SU-DHL-6 (cell line): ENCODE measurements around the gene BAIAP2L1.

ENCODE experiments used
- EZH2phosphoT487 ChIP-seq: fragments of 200-600 bp; sonication (generic), shearing (Covaris generic); conservative IDR thresholded peaks from 2 replicates; pipeline ENCODE4 v1.6.1; 2018; ENCODE audit warnings: mild to moderate bottlenecking, antibody characterized with exemption, low read length, moderate library complexity, mixed read lengths
- TF ChIP-seq, protein P1 (sequence below): fragments of 200-600 bp; sonication (generic); IDR thresholded peaks from one replicate; pipeline ENCODE4 v1.5.1; 2017; ENCODE audit warnings: antibody characterized with exemption, mild to moderate bottlenecking, low read length, moderate library complexity; ENCODE audit not compliant: insufficient read depth, poor library complexity, severe bottlenecking

DNA sequence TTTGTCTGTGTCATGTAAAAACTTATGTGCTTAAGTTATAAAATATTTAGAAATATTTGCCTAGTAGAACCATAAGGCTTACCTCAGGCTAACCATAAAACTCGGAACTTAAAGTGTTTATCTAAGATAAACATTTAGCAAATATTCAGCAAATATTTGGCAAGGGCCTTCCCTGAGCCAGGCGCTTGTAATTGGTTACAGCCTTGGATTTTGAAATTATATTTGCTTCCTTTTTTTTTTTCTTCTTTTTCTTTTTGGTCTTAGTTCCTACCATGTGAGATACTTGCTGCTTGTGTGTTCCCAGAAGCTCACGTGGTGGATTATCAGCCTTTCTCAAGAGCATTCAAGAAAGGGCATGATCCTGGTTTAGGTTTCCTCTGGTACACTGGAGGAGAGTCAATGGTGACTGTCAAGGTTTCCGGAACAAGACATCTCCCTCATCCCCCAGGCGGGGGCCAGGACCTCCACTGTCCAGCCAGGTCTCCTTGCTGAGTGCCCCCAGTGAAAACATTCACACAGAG lies 124.6 kb downstream of the BAIAP2L1 start:
- TF ChIP-seq, protein P1, sequence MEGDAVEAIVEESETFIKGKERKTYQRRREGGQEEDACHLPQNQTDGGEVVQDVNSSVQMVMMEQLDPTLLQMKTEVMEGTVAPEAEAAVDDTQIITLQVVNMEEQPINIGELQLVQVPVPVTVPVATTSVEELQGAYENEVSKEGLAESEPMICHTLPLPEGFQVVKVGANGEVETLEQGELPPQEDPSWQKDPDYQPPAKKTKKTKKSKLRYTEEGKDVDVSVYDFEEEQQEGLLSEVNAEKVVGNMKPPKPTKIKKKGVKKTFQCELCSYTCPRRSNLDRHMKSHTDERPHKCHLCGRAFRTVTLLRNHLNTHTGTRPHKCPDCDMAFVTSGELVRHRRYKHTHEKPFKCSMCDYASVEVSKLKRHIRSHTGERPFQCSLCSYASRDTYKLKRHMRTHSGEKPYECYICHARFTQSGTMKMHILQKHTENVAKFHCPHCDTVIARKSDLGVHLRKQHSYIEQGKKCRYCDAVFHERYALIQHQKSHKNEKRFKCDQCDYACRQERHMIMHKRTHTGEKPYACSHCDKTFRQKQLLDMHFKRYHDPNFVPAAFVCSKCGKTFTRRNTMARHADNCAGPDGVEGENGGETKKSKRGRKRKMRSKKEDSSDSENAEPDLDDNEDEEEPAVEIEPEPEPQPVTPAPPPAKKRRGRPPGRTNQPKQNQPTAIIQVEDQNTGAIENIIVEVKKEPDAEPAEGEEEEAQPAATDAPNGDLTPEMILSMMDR, result no peak
- TF ChIP-seq EZH2phosphoT487, result no peak
